Measurements from ENCODE around the gene KRCC1. TPM values are rescaled to one million over a fixed set of nuclear protein-coding genes. Genes with fewer than 3 reads are reported as not detected.

The KRCC1 gene
- total and polyA plus RNA-seq, 2 experiments from 2014 or later: 10.3 to 12.5 TPM

DNA sequence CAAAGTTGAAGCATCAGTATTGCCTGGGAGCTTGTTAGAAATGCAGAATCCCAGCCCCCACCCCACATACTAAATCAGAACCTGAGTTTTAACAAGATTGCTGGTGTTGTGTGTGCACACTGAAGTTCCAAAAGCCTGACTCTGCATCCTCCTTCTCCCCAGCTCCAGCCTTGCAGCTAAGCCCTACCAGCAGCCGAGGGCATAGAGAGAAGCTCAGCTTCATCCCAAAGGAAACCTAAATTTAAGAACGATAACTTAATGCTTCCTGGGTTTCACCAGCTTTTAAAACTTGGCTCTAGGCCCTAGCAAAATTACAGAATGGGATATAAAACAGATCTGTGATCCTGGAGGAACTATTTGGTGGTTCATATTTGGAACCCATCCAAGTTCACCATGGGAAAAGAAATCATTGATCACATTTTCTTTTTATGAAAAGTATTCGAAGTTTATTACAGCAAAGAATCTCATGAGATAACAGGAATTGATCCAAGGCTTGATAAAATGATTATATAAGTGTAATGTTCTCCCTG is 23.1 kb upstream of the KRCC1 start:
- Mint-ChIP-seq H3K27me3 (ENCODE audit: insufficient read depth, low read depth, poor library complexity) (no peaks in the 10 kb centered on the region), H3K36me3 (ENCODE audit: low read depth) (no peaks in the 10 kb centered on the region), H3K4me3 (no peak overlapping the region), H3K27ac (no peak overlapping the region), H3K9me3 (peaks cover 8% of the 10 kb centered on the region; the same call in 2 of the 3 replicates), H3K4me1 (peaks cover 14% of the 10 kb centered on the region)
- TF ChIP-seq EZH2 (IDR thresholded peaks at IDR 0.05; ENCODE audit: low read depth, unreplicated experiment) (no peak), JUNB (IDR thresholded peaks at IDR 0.05; ENCODE audit: unreplicated experiment) (no peak), ZNF331 (CRISPR knock-in tag; IDR thresholded peaks at IDR 0.05; ENCODE audit: low read depth) (no peak), STAT1 (IDR thresholded peaks at IDR 0.05; ENCODE audit: unreplicated experiment) (no peak), POLR2AphosphoS5 (IDR thresholded peaks at IDR 0.05; ENCODE audit: low read depth) (no peak), EZH2phosphoT487 (IDR thresholded peaks at IDR 0.05; ENCODE audit: unreplicated experiment) (no peak), NANOG (IDR thresholded peaks at IDR 0.05; ENCODE audit: borderline replicate concordance) (no peak), CREB1 (CRISPR knock-in tag; IDR thresholded peaks at IDR 0.05; ENCODE audit: low read depth) (no peak), ETS1 (IDR thresholded peaks at IDR 0.05) (no peak), ZNF114 (CRISPR knock-in tag; IDR thresholded peaks at IDR 0.05) (no peak), CTCF (conservative IDR thresholded peaks at IDR 0.05; ENCODE audit: low read depth in 2 of 2) (no peak)
- TF ChIP-seq, protein P1, sequence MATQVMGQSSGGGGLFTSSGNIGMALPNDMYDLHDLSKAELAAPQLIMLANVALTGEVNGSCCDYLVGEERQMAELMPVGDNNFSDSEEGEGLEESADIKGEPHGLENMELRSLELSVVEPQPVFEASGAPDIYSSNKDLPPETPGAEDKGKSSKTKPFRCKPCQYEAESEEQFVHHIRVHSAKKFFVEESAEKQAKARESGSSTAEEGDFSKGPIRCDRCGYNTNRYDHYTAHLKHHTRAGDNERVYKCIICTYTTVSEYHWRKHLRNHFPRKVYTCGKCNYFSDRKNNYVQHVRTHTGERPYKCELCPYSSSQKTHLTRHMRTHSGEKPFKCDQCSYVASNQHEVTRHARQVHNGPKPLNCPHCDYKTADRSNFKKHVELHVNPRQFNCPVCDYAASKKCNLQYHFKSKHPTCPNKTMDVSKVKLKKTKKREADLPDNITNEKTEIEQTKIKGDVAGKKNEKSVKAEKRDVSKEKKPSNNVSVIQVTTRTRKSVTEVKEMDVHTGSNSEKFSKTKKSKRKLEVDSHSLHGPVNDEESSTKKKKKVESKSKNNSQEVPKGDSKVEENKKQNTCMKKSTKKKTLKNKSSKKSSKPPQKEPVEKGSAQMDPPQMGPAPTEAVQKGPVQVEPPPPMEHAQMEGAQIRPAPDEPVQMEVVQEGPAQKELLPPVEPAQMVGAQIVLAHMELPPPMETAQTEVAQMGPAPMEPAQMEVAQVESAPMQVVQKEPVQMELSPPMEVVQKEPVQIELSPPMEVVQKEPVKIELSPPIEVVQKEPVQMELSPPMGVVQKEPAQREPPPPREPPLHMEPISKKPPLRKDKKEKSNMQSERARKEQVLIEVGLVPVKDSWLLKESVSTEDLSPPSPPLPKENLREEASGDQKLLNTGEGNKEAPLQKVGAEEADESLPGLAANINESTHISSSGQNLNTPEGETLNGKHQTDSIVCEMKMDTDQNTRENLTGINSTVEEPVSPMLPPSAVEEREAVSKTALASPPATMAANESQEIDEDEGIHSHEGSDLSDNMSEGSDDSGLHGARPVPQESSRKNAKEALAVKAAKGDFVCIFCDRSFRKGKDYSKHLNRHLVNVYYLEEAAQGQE (IDR thresholded peaks at IDR 0.05; ENCODE audit: unreplicated experiment): no peak
- TF ChIP-seq, protein P2, sequence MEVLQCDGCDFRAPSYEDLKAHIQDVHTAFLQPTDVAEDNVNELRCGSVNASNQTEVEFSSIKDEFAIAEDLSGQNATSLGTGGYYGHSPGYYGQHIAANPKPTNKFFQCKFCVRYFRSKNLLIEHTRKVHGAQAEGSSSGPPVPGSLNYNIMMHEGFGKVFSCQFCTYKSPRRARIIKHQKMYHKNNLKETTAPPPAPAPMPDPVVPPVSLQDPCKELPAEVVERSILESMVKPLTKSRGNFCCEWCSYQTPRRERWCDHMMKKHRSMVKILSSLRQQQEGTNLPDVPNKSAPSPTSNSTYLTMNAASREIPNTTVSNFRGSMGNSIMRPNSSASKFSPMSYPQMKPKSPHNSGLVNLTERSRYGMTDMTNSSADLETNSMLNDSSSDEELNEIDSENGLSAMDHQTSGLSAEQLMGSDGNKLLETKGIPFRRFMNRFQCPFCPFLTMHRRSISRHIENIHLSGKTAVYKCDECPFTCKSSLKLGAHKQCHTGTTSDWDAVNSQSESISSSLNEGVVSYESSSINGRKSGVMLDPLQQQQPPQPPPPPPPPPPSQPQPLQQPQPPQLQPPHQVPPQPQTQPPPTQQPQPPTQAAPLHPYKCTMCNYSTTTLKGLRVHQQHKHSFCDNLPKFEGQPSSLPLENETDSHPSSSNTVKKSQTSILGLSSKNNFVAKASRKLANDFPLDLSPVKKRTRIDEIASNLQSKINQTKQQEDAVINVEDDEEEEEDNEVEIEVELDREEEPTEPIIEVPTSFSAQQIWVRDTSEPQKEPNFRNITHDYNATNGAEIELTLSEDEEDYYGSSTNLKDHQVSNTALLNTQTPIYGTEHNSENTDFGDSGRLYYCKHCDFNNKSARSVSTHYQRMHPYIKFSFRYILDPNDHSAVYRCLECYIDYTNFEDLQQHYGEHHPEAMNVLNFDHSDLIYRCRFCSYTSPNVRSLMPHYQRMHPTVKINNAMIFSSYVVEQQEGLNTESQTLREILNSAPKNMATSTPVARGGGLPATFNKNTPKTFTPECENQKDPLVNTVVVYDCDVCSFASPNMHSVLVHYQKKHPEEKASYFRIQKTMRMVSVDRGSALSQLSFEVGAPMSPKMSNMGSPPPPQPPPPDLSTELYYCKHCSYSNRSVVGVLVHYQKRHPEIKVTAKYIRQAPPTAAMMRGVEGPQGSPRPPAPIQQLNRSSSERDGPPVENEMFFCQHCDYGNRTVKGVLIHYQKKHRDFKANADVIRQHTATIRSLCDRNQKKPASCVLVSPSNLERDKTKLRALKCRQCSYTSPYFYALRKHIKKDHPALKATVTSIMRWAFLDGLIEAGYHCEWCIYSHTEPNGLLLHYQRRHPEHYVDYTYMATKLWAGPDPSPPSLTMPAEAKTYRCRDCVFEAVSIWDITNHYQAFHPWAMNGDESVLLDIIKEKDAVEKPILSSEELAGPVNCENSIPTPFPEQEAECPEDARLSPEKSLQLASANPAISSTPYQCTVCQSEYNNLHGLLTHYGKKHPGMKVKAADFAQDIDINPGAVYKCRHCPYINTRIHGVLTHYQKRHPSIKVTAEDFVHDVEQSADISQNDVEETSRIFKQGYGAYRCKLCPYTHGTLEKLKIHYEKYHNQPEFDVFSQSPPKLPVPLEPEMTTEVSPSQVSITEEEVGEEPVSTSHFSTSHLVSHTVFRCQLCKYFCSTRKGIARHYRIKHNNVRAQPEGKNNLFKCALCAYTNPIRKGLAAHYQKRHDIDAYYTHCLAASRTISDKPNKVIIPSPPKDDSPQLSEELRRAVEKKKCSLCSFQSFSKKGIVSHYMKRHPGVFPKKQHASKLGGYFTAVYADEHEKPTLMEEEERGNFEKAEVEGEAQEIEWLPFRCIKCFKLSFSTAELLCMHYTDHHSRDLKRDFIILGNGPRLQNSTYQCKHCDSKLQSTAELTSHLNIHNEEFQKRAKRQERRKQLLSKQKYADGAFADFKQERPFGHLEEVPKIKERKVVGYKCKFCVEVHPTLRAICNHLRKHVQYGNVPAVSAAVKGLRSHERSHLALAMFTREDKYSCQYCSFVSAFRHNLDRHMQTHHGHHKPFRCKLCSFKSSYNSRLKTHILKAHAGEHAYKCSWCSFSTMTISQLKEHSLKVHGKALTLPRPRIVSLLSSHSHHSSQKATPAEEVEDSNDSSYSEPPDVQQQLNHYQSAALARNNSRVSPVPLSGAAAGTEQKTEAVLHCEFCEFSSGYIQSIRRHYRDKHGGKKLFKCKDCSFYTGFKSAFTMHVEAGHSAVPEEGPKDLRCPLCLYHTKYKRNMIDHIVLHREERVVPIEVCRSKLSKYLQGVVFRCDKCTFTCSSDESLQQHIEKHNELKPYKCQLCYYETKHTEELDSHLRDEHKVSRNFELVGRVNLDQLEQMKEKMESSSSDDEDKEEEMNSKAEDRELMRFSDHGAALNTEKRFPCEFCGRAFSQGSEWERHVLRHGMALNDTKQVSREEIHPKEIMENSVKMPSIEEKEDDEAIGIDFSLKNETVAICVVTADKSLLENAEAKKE (CRISPR knock-in tag; IDR thresholded peaks at IDR 0.05): no peak
- Histone ChIP-seq H4K20me1 (replicated peaks; ENCODE audit: insufficient read depth) (no peaks in the 10 kb centered on the region), H3F3A (replicated peaks; ENCODE audit: low read depth) (no peaks in the 10 kb centered on the region), H3K4me3 (no peak overlapping the region), H3K4me1 (ENCODE audit: insufficient read depth) (0 out of 2 replicates have a peak, but pooled peaks cover 9% of the 10 kb centered on the region), H3K36me3 (ENCODE audit: insufficient read depth) (no peaks in the 10 kb centered on the region), H2AFZ (no peak overlapping the region), H3K27ac (ENCODE audit: low read depth) (no peak overlapping the region), H3K27me3 (ENCODE audit: insufficient read depth) (no peaks in the 10 kb centered on the region), H3K79me2 (replicated peaks; ENCODE audit: insufficient read depth) (no peaks in the 10 kb centered on the region), H3K9me2 (ENCODE audit: insufficient read depth) (no peaks in the 10 kb centered on the region), H3K4me2 (no peak overlapping the region)
- no peak for ATAC-seq
- DNase-seq (ENCODE audit: low spot score): no peak

All from GM23338 (cell line).